D721Med (cell line): ENCODE measurements around the gene C1orf174.

ENCODE experiments used
- DNase-seq: peaks from one replicate; pipeline ENCODE4 v3.0.0; 2011; ENCODE audit warnings: low spot score; ENCODE audit not compliant: insufficient read length
- FAIRE-seq: peaks from 2 replicates; lab custom pipeline; 2011; peaks lifted over from hg19 to GRCh38; lab: Jason Lieb, UNC
- TF ChIP-seq, protein P1 (sequence below): IDR thresholded peaks from 2 replicates; pipeline ENCODE4 v1.5.1; 2012; ENCODE audit warnings: mild to moderate bottlenecking, control low read depth; ENCODE audit not compliant: insufficient read depth; ENCODE audit errors: missing control alignments

Gene C1orf174

DNA sequence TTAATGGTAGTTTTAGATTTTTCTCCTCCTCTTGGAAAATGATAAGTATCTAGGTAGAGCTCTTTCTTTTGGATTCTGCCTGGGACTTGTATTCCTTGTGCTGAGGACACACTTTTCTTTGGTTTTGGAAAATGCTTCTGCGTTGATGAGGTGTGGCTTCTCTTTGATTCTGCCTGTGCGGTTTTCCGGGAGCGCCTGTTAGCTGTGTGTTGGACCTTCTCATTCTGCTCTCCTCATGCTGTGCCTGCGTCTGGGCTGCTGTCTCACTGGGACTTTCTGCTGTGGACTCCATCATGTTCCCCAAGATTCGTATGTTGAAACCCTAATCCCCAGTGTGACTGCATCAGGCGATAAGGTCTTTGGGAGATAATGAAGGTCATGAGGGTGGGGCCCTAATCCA lies 21.0 kb downstream of the C1orf174 start:
- DNase-seq (no peak), FAIRE-seq (no peak)
- TF ChIP-seq, protein P1, sequence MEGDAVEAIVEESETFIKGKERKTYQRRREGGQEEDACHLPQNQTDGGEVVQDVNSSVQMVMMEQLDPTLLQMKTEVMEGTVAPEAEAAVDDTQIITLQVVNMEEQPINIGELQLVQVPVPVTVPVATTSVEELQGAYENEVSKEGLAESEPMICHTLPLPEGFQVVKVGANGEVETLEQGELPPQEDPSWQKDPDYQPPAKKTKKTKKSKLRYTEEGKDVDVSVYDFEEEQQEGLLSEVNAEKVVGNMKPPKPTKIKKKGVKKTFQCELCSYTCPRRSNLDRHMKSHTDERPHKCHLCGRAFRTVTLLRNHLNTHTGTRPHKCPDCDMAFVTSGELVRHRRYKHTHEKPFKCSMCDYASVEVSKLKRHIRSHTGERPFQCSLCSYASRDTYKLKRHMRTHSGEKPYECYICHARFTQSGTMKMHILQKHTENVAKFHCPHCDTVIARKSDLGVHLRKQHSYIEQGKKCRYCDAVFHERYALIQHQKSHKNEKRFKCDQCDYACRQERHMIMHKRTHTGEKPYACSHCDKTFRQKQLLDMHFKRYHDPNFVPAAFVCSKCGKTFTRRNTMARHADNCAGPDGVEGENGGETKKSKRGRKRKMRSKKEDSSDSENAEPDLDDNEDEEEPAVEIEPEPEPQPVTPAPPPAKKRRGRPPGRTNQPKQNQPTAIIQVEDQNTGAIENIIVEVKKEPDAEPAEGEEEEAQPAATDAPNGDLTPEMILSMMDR, result no peak

DNA sequence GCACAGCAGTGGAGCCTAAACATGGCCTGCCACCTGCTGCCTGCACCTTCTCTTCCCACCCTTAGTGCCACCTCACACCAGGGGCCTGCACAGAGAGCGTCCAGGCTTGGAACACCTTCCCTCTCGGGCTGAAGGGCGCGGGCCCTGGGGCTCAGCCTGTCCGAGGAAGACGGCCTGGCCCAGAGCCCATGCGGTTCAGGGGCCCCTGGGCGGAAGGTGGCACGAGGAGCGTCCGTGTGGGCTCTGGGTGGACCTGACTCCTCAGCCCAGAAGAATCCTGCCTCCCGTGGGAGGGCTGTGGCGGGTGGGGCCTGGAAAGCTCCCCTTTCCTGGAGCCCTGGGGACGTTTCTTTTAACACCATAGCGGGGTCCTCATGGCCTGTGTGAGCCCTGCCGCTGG lies 23.4 kb downstream of the C1orf174 start:
- FAIRE-seq (no peak), DNase-seq (no peak)
- TF ChIP-seq, protein P1, result no peak

DNA sequence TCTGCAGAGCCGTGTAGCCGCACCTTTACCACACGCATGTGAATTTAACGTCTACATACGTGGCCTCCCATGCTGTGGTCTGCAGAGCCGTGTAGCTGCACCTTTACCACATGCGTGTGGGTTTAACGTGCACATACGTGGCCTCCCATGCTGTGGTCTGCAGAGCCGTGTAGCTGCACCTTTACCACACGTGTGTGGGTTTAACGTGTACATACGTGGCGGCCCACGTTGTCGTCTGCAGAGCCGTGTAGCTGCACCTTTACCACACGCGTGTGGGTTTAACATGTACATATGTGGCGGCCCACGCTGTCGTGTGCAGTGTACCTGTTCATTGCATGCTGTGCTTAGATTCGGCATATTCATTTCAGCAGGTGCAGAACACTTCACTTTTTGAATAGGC lies 25.3 kb downstream of the C1orf174 start:
- TF ChIP-seq, protein P1, result no peak
- FAIRE-seq, result no peak

DNA sequence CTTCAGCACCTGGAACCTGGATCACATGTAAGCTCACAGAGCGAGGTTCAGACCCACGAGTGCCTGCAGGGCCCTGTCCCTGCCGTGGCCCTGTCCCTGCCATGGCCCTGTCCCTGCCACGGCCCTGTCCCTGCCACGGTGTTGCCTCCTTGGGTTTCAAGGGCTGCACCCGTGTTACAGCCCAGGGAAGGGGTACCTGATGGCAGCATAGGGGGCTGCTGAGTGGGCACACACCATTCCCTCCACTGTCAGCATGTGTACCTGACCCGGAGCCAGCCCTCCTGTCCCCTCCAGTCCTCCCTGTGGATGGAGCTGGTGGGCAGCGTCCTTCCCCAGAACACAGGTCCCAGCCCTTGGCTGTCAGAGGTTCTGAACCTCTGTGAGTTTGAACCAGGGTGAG lies 27.5 kb downstream of the C1orf174 start:
- DNase-seq, result no peak
- no peak for FAIRE-seq
- TF ChIP-seq, protein P1, result no peak

More for the DNA sequence above, 25.3 kb downstream of the C1orf174 start:
- no peak for DNase-seq

DNA sequence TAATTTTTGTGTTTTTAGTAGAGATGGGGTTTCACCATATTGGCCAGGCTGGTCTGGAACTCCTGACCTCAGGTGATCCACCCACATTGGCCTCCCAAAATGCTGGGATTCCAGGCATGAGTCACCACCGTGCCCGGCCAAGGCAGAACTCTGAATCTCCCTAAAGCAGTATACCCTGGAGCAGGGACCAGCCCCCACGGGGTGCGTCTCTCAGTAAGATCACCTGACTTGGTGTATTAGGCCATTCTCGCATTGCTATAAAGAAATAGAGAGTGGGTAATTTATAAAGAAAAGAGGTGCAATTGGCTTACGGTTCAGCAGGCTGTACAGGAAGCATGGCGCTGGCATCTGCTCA lies 28.6 kb downstream of the C1orf174 start:
- DNase-seq, result no peak
- TF ChIP-seq, protein P1, result no peak

DNA sequence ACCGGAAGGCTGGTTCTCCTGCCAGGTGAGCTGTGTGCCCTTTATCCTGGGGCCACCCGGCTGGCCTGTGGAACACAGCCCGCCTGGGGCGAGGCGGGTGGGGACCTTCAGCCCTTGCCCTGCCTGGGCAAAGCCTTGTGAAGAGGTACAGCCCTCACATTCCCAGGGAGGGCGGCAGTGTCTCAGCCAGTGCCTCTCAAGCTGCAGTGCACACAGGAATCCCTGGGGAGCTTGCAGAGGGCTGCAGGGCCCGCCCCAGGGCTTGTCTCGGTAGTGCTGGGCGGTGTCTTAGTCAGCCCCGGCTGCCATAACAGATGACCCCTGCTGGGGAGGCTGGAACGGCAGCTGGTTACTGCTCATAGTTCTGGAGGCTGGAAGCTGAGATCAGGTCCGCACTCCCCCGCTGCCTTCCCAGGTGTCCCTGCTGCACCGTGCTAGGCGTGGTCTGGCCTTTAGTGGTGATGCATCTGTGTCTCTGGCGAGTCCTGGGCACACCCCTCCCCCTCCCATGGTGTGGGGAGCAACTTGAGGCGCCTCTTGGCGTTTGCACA lies 30.2 kb downstream of the C1orf174 start:
- TF ChIP-seq, protein P1, result no peak
- FAIRE-seq, result no peak
- no peak for DNase-seq

More for the DNA sequence above, 28.6 kb downstream of the C1orf174 start:
- no peak for FAIRE-seq

DNA sequence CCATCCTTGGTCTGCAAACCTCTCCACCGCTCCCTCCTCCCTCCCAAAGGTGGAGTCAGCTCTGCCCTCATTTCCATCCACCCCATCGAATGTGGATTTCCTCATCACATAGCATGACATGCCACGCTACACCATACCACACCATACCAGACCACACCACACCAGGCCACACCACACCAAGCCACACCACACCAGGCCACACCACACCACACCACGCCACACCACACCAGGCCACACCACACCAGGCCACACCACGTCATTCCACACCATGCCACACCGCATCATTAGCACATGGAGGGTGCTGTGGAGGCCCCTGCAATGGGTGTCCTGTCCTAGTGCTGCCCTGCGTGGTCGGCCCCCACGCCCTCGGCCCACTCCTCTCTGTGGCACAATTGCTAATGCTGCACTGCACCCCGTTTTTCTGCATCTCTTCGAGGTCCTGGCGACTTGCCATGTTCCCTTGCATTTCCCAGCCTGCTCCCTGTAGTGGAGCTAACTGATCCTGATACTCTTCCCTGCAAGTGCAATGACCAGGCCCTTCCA lies 31.5 kb downstream of the C1orf174 start:
- DNase-seq, result no peak
- no peak for FAIRE-seq
- TF ChIP-seq, protein P1, result no peak
